CD4-positive, alpha-beta T cell treated with Interleukin-6 for 4 hours (primary cell): ENCODE measurements around the gene KCNK16.
"Not testable (repeated sequence)": the region's sequence is repeated elsewhere in the genome, so short reads cannot be mapped to it uniquely, and the experiment has no call there.

Source experiments
- DNase-seq: peaks from one replicate; pipeline ENCODE4 v3.0.0-alpha.2; 2020; ENCODE audit warnings: mixed read lengths

Gene KCNK16

DNA sequence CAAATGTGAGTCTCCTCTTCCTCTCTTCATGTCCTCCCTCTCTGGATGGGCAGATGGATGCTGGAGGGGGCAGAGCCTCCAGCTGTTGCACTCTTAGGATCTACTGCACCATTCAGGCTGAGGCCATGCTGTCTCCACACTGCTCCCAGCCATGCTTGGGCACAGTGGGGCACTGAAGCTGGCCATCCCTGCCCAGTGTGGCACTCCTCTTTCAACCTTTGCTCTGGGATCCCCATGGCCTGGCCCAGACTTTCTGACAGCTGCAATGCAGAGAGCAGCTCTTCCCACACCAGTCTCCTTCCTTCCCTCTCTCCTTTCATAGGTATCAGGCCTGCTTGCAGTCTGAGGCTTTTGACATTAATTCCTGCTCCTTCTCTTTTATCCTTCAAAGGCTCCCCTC, 17.6 kb downstream of the KCNK16 start:
- DNase-seq = no peak

DNA sequence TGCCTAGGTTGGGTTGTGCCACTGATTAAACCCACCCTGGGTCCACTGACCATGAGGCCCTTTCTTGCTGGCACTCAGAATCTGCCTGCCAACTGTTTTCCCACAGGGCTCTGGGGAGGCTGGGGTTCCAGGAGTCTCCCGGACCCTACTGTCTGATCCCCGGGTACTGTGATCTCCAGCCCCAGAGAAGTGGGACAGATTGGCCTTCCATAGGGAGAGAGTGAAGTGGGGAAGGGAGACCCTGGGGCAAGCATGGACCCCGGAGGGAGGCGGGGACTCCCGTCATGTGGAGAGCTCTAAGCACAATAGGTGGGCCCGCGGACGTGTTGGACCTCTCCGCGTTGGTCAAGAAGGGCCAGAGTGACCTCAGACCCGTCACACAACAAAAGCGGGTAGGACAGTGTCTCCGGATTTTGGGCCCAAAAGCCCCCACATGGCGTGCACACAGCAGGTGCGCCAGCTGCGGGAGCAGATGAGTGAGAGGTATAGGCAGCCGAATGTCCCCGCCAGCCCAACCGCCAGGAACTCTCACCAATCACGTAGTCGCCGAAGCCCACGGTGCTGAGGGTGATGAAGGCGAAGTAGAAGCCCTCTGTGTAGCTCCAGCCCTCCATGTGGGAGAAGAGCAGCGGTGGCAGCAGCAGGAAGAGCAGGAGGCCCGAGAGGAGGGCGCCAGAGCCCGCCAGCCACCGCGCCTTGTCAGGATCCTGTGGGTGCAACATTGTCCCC, 18.9 kb downstream of the KCNK16 start:
- no peak for DNase-seq

DNA sequence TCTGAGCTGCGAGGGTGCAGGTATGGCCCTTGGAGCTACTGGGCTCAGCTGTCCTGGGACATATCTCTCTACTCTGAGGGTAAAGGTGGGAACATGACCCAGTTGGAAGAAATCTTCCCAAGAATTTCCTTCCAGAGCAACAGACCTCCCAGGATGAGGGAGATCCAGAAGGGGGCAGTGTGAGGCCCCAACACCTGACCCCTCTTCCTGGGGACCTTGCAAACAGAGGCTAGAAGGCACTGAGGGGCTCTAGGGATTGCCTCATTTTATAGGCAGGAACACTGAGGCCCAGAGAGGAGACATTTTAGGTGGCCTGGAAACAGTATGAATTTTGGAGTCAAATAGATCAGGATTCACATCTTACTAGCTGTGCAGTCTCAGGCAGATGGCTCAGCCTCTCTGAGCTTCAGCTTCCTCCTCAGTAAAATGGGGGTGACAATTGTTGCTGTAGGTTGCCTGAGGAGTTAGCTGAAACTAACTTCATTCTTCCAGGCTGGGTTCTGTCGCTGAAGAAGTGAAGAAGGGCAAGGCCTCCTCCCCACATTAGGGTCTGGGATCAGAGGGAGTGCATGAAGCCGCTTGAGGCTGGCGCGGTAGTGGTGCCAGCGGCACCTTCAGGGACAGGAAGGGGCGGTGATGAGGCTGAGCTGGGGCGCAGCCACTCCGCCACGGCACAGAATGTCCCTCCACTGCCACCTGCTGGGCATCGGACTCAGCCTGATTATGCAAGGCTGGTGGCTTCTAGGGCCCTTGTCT, 19.7 kb downstream of the KCNK16 start:
- DNase-seq = peak; percentile 87

DNA sequence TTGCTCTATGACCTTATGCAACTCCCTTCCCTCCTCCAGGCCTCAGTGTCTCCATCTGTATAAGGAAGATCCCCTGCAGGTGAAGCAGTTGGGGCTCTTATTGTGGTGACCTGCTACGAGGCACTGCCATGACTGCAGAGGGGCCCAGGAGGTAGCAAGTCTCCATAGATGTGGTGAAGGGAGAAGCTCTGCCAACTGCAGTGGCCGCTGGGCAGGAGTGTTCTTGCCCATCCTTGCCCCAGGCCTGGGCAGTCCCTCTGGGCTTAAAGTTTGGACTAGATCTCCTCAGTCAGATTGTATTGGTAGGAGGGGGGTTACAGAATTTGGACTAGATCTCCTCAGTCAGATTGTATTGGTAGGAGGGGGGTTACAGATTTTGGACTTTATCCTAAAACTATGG, 20.5 kb downstream of the KCNK16 start:
- DNase-seq = no peak

GRCh38 chr6:39301606-39302005, 20.9 kb downstream of the KCNK16 start:
- DNase-seq = no peak

GRCh38 chr6:39300739-39301138, 21.8 kb downstream of the KCNK16 start:
- DNase-seq = no peak

DNA sequence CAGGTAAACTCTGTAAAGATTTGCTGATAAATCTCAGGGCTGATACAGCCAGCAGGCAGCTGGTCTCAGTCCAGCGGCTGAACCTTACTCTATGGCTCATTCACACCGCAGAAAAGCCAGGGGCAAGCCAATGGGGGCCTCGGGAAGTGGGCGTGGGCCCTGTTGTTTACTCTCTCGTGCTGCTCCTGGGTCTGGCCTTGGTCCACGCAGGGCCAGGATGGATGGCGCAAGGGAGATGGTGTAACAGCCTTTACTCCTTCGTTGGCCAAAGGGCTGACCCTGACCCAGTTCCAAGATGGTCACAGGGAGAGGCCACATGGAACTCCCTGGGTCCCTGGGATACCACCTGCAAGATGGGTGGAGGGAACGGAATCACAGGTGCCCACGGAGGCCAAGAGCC, 24.4 kb downstream of the KCNK16 start:
- no peak for DNase-seq

- DNase-seq = no peak
These were observed 25.5 kb downstream of the KCNK16 start for GRCh38 chr6:39296745-39297640.

GRCh38 chr6:39295611-39296011, 26.9 kb downstream of the KCNK16 start:
- DNase-seq = no peak

- DNase-seq = no peak
These were observed 27.6 kb downstream of the KCNK16 start for GRCh38 chr6:39294899-39295298.

DNA sequence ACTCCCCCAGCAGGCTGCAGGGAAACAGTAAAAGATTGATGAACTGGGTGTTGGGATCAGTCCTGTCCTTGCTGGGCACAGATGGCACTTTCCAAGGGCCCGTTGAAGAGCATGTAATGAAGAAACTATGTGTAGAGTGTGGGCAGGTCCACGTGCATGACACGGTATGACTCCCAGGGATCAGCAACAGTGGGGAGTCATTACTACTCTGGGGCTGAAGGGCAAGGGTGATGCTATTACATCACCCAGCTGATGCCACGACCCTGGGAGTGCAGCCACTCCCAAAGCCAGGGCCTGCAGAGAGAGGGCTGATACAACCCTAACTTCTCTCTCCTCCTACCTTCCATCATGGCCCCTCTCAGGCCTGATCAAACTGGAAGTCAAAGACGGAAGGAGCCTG, 28.4 kb downstream of the KCNK16 start:
- no peak for DNase-seq

DNA sequence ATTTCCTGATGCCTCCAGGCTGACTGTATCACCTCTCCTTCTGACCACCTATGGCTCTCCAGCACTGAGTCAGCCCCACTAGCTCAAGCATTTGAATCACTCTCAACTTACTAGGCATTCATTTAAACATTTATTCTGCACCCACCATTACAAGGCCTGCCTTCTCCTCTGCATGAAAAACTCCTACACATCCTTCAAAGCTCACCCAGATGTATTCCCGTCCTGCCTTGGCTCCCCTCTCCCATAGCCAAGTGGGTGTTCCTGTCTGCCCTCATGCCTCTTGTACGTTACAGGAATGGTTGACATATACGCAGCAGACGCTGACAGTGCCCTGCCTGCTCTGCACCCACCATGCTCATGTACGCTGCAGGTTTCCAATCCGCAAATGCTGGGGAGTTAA, 29.9 kb downstream of the KCNK16 start:
- DNase-seq = no peak

GRCh38 chr6:39289490-39289889, 33.0 kb downstream of the KCNK16 start:
- no peak for DNase-seq

- DNase-seq = no peak
These were observed 34.9 kb downstream of the KCNK16 start for GRCh38 chr6:39287601-39288000.

- DNase-seq = not testable (repeated sequence)
These were observed 35.9 kb downstream of the KCNK16 start for GRCh38 chr6:39286596-39286995.

- no peak for DNase-seq
These were observed 39.7 kb downstream of the KCNK16 start for GRCh38 chr6:39282774-39283173.

GRCh38 chr6:39281312-39281980, 41.1 kb downstream of the KCNK16 start:
- DNase-seq = no peak

GRCh38 chr6:39280247-39280731, 42.2 kb downstream of the KCNK16 start:
- no peak for DNase-seq

- no peak for DNase-seq
These were observed 43.0 kb downstream of the KCNK16 start for GRCh38 chr6:39279539-39279938.

DNA sequence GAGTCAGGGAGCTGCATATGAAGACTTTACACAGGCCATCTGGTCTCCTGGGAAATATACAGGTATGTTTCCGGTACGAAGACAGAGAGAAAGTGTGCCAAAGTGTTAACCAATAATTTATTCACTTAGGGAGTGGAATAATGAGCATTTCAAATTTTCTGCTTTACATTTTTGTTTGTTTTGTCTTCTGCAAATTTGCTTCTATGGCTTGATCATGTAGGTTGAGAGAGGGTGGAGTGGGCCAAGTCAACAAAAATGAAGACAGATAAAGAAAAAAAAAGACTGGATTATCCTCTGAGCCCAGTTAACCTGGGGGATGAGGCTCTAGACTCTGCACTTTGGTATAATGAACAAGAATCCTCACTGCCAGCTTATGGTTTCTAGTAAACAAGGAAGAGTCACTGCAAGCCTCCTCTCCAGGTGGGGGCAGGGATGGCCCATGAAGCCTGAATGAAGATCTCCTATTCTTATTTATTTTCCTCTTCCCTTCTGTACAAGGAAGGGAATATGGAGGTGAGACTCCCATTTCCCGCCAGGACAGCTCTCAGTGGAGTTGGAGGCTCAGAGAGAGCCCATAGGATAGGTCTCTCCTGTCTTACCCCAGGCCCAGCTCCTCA, 46.0 kb downstream of the KCNK16 start:
- DNase-seq = no peak

DNA sequence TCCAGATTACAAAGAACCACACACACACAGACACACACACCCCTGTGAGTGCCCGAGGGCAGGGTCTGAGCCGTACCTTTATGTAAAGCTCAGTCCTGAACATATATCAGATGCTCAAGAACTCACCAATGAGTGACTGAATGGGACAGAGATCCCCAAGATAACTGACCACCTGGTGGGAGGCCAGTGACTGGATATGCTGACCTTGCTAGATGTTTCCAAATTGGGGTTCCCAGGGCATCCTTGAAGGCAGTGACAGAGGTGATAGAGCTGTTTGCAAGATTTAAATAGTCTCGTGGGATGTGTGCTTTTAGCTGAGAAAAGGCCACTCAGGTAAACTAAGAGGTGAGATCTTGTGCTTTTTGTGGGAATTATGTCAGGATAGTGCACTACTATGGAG, 47.6 kb downstream of the KCNK16 start:
- DNase-seq = no peak

DNA sequence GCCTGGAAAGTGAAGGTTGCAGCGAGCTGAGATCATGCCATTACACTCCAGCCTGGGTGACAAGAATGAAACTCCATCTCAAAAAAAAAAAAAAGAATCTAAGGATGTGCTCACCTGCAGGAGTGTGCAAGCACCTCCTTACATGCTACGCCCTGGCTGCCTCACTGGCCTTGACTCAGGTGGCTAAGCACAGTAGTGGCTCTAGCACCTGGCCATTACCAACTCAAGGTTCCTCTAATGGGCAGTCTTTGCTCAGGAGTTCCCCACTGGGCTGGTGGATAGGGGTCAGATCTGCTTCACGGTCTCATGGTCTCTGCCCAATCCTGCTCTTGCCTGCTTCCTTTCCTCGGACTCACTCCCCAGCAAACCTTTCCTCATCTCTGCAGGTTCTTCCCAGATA, 48.0 kb downstream of the KCNK16 start:
- no peak for DNase-seq
